Superior temporal gyrus (tissue), 1 donor: ENCODE measurements around the gene ENTPD8.

Source experiments
- DNase-seq: peaks from one replicate; pipeline ENCODE4 v3.0.0-alpha.2; 2016; ENCODE audit errors: extremely low spot score

The ENTPD8 gene

DNA sequence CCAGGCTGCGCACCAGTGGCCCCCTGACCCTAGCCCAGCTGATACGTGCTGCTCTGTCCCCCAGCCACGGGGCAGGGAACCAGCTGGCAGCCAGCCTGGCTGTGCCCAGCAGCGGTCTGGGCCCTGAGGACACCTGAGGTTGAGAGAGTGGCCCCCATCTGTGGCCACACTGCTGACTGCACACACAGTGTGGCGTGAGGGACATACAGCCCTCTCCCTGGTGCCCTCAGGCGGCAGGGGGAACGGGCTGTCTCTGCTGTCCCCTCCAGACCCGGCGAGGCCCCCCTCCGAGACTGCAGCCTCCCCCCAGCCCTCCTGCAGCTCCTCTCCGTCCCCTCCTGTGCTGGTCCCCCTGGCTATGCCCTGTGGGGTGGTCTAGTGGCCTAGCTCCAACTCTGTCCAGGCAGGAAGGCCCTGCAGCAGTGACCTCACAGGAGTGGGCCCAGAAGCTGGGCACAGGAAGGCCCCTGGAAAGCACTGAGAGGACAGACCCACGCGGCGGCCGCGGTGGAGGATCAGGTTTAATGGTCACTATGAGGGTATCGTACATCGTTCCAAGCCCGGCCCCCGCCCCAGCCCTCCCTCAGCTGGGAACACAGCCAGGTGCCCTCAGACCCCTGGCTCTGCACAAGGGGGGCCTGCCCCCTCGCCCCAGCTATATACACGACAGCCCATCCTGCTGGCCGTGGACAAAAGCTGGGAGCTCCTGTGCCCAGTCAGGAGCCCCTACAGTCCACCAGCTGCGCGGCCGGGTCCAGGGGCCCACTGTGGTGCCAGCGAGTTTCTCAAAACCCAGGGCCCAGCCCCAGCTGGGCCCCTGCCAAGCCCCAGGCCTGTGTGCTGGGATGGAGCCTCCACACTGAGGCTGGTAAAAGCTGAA lies 6.8 kb upstream of the ENTPD8 start:
- no peak for DNase-seq

DNA sequence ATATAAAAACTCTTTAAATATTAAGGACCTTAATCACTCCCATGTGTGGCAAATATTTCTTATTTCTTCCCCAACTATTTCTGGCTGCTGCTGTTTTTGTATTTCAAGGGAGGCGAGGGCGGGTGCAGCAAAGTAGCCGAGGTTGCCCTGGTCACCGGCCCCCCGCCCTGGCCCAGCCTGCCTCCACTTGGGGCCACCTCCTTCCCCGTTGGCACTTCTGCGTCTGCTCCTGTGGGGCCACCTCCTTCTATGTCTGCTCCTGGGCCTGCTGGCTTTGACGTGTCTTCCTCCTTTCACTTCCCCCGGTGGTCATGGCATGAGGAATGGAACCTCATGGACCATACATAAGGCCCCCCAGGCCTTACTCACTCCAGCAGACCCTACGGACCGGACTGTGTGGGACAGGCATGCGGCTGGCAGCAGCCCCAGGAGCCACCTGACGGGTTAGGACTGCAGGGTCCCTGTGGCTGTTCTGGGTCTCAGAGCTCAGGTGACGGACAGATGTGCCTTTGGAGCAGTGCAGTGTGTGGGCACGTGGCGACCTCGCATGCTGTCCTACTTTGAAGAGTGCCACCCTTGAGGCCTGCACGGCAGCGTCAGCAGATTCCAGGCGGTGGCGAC lies 5.8 kb upstream of the ENTPD8 start:
- DNase-seq, result no peak

DNA sequence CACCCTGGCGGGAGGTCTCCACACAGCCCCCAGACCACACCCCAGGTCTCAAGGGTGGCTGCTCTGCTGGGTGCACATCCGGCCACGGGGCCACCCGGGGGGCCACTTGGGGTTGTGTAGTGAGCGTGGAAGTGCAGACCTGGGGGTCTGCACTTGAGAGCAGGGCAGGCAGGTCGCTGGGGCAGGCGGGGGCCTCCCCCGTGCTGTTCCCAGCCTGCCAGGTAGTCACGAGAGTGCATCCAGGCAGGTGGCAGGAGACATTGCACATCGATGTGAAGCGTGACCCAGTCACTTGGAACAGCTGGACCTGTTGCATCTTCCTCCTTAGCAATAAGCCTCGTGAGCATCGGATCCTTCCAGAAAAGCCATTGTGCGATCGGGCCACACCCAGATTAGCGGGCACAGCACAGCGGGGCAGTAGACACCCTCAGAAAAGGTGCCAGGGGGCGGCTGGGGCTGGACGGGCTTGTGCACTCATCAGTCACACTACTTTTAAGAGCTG lies 4.8 kb upstream of the ENTPD8 start:
- no peak for DNase-seq

DNA sequence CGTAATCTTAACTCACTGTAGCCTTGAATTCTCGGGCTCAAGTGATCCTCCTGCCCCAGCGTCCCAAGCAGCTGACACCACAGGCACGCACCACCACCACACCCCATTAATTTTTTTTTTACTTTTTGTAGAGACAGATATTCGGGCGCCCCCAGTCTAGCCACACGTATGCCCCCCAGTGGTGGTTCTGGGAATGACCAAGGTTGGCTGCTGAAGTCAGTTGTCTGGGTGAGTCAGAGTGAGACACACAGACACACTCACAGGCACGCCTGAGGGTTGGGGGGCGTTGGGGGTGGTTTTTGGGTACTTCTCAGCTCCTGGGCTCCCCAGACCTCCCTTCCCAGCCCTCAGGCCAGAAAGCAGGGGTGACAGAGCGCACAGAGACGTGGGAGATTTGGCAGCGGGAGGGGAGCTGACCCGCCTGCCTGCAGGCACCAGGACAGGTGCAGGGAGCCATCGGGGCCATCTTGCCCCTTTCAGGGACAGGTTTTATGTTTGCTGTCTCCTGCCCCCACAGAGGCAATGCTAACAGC lies 4.2 kb upstream of the ENTPD8 start:
- DNase-seq, result peak; percentile 83

GRCh38 chr9:137444106-137444790 lies 3.1 kb upstream of the ENTPD8 start:
- no peak for DNase-seq

DNA sequence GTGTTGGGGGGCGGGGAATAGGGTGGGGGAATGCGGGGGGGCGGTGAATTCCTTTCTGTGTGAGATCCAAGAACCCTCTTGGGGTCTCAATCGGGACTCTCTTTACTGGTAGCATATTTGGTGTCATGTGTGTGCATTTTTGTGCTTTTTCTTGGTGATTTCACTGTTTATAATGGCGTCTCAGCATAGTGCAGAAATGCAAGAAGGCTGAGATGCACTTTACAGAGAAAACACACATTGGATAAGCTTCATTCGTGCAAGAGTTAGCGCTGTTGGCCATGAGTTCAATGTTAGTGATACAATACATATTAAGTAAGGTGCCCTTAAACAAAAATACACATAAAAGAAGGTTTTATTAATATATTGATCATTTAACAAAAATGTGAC lies 771 bp upstream of the ENTPD8 start:
- DNase-seq, result no peak

DNA sequence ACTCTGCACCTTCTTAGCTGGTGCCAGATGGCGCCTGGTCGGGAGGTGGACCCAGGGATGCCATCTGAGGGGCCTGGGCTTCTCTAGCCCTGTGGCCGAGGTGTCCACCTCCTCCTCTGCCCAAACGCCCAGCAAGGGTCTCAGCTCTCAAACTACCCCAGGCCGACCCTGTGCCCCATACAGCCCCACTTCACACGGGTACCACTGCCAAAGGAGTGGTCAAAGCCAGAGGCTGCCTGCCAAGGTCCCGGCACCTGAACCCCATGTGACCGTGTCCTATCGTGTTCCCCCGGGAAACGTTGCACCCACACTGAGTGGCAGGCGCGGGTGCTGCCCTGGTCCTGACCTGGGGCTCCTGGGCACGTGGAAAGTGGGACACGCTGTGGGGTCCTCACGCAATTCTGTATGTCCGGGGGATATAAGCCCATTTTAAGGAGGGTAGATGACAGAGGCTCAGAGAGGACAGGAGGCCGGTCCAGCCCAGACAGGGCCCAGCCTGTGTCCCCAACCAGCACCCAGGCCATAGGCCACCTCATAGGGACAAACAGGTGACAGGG lies 1.9 kb downstream of the ENTPD8 start:
- no peak for DNase-seq

DNA sequence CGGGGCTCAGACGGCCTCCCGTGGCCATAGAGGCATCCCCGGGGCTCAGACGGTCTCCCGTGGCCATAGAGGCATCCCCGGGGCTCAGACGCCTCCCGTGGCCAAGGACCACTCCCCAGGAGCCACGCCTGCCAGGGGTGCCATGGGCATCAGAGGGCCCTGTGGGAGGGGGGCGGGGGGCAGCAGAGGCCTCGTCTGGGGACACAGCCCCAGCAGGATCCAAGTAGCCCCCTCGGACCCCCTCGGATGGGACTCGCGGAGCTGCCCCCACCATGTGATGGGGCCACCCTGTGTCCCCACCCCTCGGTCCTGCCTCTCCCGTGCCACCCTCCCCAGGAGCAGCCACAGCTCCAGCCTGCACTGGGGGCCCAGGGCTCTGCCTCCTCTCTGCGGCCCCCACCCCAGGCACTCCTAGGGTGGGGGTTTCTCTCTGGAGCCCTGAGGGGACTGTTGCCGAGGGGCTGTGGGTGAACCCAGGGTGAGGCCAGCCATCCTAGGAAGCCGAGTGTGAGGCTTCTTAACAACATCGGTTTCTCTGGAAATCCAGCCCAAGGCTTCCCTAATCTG lies 2.5 kb downstream of the ENTPD8 start:
- no peak for DNase-seq

- DNase-seq, result no peak
These were observed 3.2 kb downstream of the ENTPD8 start for GRCh38 chr9:137437691-137438590.

- DNase-seq, result no peak
These were observed 4.2 kb downstream of the ENTPD8 start for GRCh38 chr9:137436761-137437600.

GRCh38 chr9:137435980-137436760 lies 5.0 kb downstream of the ENTPD8 start:
- DNase-seq, result no peak

DNA sequence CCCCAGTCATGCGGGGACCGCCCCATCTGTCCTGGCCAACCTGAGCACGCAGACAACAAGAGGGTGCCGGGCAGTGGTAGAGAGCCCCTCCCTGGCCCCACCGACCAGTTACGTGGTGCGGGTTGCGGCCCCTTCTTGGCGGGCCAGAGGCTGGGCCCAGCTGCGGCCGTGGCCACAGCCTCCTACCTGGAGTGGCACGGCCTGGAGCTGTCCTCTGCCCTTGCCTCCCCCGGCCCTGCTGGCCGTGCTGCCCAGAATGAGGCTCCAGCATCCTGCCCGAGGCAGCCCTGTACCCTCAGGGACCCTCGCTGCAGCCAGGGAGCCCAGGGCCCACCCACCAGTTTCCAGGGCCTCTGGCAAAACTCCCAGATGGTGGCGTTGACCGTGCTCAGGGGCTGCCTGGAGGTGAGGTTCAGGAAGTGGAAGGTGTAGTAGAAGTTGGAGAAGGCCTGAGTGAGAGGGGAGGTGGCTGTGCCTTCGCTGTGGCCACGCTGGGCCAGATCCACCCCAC lies 5.7 kb downstream of the ENTPD8 start:
- no peak for DNase-seq

- no peak for DNase-seq
These were observed 6.4 kb downstream of the ENTPD8 start for GRCh38 chr9:137434498-137435380.

GRCh38 chr9:137433916-137434431 lies 7.2 kb downstream of the ENTPD8 start:
- no peak for DNase-seq

GRCh38 chr9:137433349-137433915 lies 7.7 kb downstream of the ENTPD8 start:
- no peak for DNase-seq

- no peak for DNase-seq
These were observed 8.3 kb downstream of the ENTPD8 start for GRCh38 chr9:137432687-137433348.
